Activated naive CD4-positive, alpha-beta T cell treated with anti-CD3 and anti-CD28 coated beads for 36 hours (primary cell): ENCODE data around the gene CD84. TPM values are rescaled to one million over a fixed set of nuclear protein-coding genes. Genes with fewer than 3 reads are reported as not detected.
"Not testable (repeated sequence)": the region's sequence is repeated elsewhere in the genome, so short reads cannot be mapped to it uniquely, and the experiment has no call there.

ENCODE experiments used
- CTCF ChIA-PET: fragments of 350-600 bp; sonication (Branson Sonifier 250); formaldehyde crosslinking; loops from one replicate; lab custom pipeline; 2021; ENCODE audit warnings: antibody characterized with exemption; lab: Charles Lee
- DNase-seq: peaks from one replicate; pipeline ENCODE4 v3.0.0-alpha.2; 2020
- H3K27ac Mint-ChIP-seq: one replicate; pipeline ENCODE4 v1.8.0; 2021; ENCODE audit warnings: mild to moderate bottlenecking, mixed read lengths
- H3K27me3 Mint-ChIP-seq: one replicate; pipeline ENCODE4 v1.8.0; 2021; ENCODE audit warnings: low read depth, mixed read lengths
- H3K36me3 Mint-ChIP-seq: one replicate; pipeline ENCODE4 v1.8.0; 2021; ENCODE audit warnings: low read depth, mixed read lengths
- H3K4me1 Mint-ChIP-seq: one replicate; pipeline ENCODE4 v1.8.0; 2021; ENCODE audit warnings: low read depth, mixed read lengths
- H3K4me3 Mint-ChIP-seq: one replicate; pipeline ENCODE4 v1.8.0; 2021; ENCODE audit warnings: mild to moderate bottlenecking, moderate library complexity, mixed read lengths
- H3K9me3 Mint-ChIP-seq: one replicate; pipeline ENCODE4 v1.8.0; 2021; ENCODE audit warnings: mixed read lengths
- intact Hi-C: fragments of 100-400 bp; cut with micrococcal nuclease; formaldehyde crosslinking; loops from one replicate; pipeline ENCODE4 v1.15.1; 2023
- total RNA-seq, 2 experiments: library from RNA; stranded (reverse); gene quantifications; one replicate each; pipeline ENCODE4 v1.2.3, GENCODE V29; 2021

CD84 gene
- total RNA-seq, 2 experiments from 2014 or later, result 8.6 to 9.2 TPM

DNA sequence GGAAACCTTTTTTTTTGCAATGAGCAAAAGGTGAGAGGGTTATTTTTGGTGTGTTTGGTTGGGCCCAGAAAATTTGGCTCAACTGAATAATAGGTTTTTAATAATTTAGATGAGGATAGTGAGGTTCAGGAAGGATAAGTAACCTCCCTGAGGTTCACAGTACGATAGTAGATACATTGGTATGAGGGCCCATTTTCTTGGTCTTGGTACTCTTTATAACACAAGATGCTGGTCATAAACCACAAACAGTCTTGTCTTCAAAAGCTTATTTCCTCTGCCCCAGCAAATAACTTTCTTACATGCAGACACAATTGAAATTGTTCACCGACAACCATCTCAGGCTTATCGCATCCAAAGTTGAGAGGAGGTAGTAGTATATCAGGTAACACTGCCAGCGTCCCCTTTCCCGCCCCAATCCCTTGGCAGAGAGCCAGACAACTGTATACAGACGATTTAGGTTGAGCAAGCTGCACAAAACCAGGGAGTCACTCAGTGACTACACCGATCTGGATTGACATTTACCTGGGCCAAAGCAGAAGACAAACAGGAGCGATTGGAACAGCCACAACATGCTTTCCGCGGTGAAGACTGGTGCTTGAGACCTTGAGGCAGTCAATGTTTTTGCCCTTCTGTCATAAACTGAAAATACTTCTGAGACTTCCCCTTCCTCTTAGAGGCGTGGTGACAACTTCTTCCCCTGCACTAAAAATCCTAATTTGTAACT lies 56.5 kb downstream of the CD84 start, which contains the start of gene SLAMF6:
TSS of gene SLAMF6 (minus strand) at position 634 of the 724 bp plus-strand sequence. CDS start at position 571, 63 bp downstream.
- CTCF ChIA-PET, result interaction anchor here (0.6 to 2.0 kb wide), 12 partner anchors 9 to 845 kb away, joined by 3 to 14 read pairs (median 4); partner anchors contain the start of gene CFAP126

DNA sequence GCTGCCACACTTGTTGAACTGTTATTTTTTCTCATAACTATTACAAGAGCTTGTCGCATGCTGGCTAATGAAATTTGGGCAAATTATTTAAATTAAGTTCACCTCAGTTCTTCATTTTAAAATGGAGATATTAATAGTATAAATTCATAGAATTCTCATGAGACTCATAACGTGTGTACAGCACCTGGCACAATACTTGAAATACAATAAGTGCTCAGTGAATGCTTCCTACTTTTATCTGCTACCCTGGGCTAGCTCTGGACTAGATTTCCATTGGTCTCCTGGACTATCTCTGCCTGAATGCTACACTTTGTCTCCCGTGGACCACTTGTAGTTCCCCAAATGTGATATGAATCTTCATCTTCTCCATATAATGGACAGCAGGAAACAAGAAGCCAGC lies 57.2 kb downstream of the CD84 start:
- no peak for DNase-seq
- H3K36me3 Mint-ChIP-seq, result peaks cover 56% of the 10 kb centered on the region
- H3K4me1 Mint-ChIP-seq, result peaks cover 56% of the 10 kb centered on the region
- no peaks in the 10 kb centered on the region for H3K27me3 Mint-ChIP-seq
- peak overlapping the region; percentile 85 for H3K4me3 Mint-ChIP-seq
- CTCF ChIA-PET, result interaction anchor here (0.8 to 2.0 kb wide), 7 partner anchors 9 to 94 kb away, joined by 3 to 14 read pairs (median 8); no protein-coding TSS in a partner anchor
- H3K9me3 Mint-ChIP-seq, result peaks cover 30% of the 10 kb centered on the region
- intact Hi-C loops, result loop anchor here (5.0 to 10.0 kb wide), 2 partner anchors 260 to 1507 kb away; partner anchors contain the start of gene DCAF8
- peak overlapping the region; percentile 97 for H3K27ac Mint-ChIP-seq

More for the DNA sequence above, 56.5 kb downstream of the CD84 start, which contains the start of gene SLAMF6:
- peaks cover 53% of the 10 kb centered on the region for H3K36me3 Mint-ChIP-seq
- H3K4me3 Mint-ChIP-seq, result peak within 1 kb of the TSS; percentile 85
- H3K27ac Mint-ChIP-seq, result peak within 1 kb of the TSS; percentile 97
- intact Hi-C loops, result loop anchor here (1.0 to 10.0 kb wide), 3 partner anchors 18 to 1508 kb away; partner anchors contain the start of gene DCAF8
- H3K27me3 Mint-ChIP-seq, result no peaks in the 10 kb centered on the region
- DNase-seq, result peak; percentile 73
- peaks cover 52% of the 10 kb centered on the region for H3K4me1 Mint-ChIP-seq
- peaks cover 33% of the 10 kb centered on the region for H3K9me3 Mint-ChIP-seq

DNA sequence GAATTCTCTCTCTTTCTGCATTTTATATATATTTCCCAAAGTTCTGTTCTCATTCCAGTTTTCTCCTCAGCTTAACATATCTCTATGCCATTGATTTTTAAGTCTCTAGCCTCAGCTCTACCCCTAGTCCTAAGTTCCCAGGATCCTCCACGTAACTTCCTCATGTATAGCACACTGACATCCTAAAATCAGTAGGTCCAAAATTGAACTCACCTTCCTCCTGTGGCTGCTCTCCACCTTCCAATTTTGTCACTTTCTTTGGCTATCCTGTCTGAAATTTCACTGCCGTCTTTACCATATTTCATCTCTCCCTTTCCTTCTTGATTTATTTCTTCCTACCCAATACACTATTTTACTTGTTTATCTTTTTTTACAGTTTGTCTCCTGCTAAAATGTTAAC lies 57.7 kb downstream of the CD84 start:
- intact Hi-C loops, result loop anchor here (5.0 to 10.0 kb wide), 2 partner anchors 259 to 1507 kb away; partner anchors contain the start of gene DCAF8

DNA sequence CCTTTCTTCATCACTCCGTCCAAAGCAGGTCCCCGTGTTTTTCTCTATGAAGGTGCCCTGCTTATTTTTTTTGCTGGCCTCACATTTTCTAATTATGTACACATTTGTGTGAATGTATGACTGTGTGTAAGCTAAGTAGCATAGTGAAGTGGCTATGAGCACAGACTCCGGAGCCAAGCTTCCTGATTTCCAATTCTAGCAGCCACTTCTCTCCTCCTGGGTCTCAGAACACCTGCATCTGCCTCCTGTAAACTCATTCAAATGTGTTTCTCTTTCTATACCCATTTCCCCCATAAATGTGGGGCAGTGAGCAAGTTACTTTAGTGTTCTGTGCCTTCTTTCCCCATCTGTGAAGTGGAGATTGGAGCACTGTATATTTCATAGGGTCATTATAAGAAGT lies 58.3 kb downstream of the CD84 start:
- Mint-ChIP-seq H3K4me1 (peaks cover 63% of the 10 kb centered on the region), H3K36me3 (peaks cover 55% of the 10 kb centered on the region), H3K27ac (peak overlapping the region; percentile 97), H3K27me3 (no peaks in the 10 kb centered on the region), H3K9me3 (peaks cover 22% of the 10 kb centered on the region), H3K4me3 (peak overlapping the region; percentile 85)
- intact Hi-C loops, result loop anchor here (1.0 to 10.0 kb wide), 7 partner anchors 50 to 1506 kb away; partner anchors contain the start of gene DCAF8
- DNase-seq, result peak; percentile 32
- CTCF ChIA-PET, result interaction anchor here (1.0 to 2.0 kb wide), 3 partner anchors 8 to 92 kb away, joined by 3 to 9 read pairs (median 3); no protein-coding TSS in a partner anchor

More for the DNA sequence above, 57.7 kb downstream of the CD84 start:
- Mint-ChIP-seq H3K4me1 (peaks cover 57% of the 10 kb centered on the region), H3K36me3 (peaks cover 57% of the 10 kb centered on the region), H3K27me3 (no peaks in the 10 kb centered on the region), H3K4me3 (peak overlapping the region; percentile 85), H3K9me3 (peaks cover 24% of the 10 kb centered on the region), H3K27ac (peak overlapping the region; percentile 97)
- CTCF ChIA-PET, result interaction anchor here (1.0 to 2.0 kb wide), 5 partner anchors 9 to 93 kb away, joined by 3 to 12 read pairs (median 8); no protein-coding TSS in a partner anchor
- DNase-seq, result no peak

DNA sequence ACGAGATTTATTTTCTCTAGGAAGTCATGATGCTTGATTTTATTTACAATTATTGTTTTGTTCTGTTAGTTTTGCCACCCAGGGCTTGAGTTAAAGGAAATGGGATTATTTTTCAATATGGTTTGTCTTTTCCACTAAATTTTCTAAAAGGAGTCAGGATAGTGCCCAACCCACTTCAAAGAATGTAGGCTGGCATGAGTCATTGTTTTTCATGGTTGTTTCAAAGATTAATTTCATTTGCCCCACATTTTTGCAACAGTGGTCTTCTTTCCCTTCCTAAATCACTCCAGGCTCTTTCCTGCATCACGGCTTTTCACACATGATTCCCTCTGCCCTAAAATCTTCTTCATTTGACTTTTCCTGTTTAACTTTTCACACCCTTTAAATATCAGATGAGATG lies 58.7 kb downstream of the CD84 start:
- Mint-ChIP-seq H3K36me3 (peaks cover 55% of the 10 kb centered on the region), H3K27ac (peak overlapping the region; percentile 97), H3K4me1 (peaks cover 67% of the 10 kb centered on the region), H3K27me3 (no peaks in the 10 kb centered on the region), H3K9me3 (peaks cover 20% of the 10 kb centered on the region), H3K4me3 (peak overlapping the region; percentile 85)
- CTCF ChIA-PET, result interaction anchor here (0.7 kb wide), 1 partner anchor 46 kb away, joined by 4 read pairs; no protein-coding TSS in a partner anchor
- DNase-seq, result no peak
- intact Hi-C loops, result loop anchor here (1.0 to 10.0 kb wide), 7 partner anchors 49 to 1506 kb away; partner anchors contain the start of gene DCAF8

DNA sequence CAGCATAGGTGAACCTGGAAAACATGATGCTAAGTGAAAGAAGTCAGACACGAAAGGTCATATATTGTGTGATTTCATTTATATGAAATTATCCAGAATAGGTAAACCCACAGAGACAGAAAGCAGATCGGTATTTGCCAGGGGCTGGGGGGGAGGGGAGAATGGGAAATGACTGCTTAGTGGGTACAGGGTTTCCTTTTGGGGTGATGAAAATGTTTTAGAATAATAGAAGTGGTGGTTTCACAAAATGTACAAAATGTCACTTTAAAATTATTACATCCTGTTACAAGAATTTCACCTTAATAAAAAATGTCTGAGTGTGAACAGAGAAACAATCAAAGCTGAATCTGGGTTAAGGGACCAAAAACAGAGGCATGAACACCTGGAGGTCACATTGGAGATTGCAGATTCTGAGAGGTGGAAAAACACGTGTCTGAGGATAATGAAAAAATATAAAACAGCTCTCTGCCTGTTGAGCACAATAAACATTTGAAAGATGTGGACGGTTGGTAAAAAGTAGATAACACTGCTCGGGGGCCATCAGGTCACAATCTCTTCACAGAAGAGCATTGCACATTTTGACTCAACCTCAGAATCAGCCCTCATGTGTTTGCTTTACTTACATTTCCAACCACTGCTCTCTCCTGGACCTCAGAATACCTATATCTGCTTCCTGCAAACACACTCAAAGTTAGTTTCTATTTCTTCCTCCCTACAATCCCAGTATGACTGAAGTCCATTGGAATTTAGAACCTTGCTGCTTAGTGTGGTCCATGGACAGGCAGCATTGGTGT lies 59.5 kb downstream of the CD84 start:
- peak; percentile 60 for DNase-seq
- peak overlapping the region; percentile 85 for H3K4me3 Mint-ChIP-seq
- H3K36me3 Mint-ChIP-seq, result peaks cover 50% of the 10 kb centered on the region
- peaks cover 13% of the 10 kb centered on the region for H3K9me3 Mint-ChIP-seq
- no peaks in the 10 kb centered on the region for H3K27me3 Mint-ChIP-seq
- CTCF ChIA-PET, result interaction anchor here (0.5 to 1.6 kb wide), 4 partner anchors 46 to 76 kb away, joined by 3 to 4 read pairs (median 3); no protein-coding TSS in a partner anchor
- H3K4me1 Mint-ChIP-seq, result peaks cover 71% of the 10 kb centered on the region
- intact Hi-C loops, result loop anchor here (1.0 to 10.0 kb wide), 10 partner anchors 49 to 1505 kb away; partner anchors contain the start of gene DCAF8
- H3K27ac Mint-ChIP-seq, result peak overlapping the region; percentile 97

DNA sequence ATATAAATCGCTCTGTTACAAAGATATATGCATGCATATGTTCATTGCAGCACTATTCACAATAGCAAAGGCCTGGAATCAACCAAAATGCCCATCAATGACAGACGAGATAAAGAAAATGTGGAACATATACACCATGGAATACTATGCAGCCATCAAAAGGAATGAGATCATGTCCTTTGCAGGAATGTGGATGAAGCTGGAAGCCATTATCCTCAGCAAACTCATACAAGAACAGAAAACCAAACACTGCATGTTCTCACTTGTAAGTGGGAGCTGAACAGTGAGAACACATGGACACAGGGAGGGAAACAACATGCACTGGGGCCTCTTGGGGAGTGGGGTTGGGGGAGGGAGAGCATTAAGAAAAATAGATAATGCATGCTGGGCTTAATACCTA lies 61.8 kb downstream of the CD84 start:
- H3K27me3 Mint-ChIP-seq, intact Hi-C loops, DNase-seq: not testable (repeated sequence)
- Mint-ChIP-seq H3K36me3 (peaks cover 65% of the 10 kb centered on the region), H3K27ac (peak overlapping the region; percentile 97), H3K4me3 (peak overlapping the region; percentile 35), H3K9me3 (peaks cover 13% of the 10 kb centered on the region), H3K4me1 (peaks cover 84% of the 10 kb centered on the region)
- CTCF ChIA-PET, result interaction anchor here (0.6 to 1.0 kb wide), 2 partner anchors 16 to 89 kb away, joined by 3 read pairs; no protein-coding TSS in a partner anchor

DNA sequence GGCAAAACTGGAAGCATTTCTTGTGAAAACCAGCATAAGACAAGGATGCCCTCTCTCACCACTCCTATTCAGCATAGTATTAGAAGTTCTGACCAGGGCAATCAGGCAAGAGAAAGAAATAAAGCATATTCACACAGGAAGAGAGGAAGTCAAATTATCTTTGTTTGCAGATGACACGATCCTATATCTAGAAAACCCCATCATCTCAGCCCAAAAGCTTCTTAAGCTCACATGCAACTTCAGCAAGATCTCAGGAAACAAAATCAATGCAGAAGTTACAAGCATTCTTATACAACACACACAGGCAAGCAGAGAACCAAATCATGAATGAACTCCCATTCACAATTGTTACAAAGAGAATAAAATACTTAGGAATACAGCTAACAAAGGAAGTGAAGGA lies 63.4 kb downstream of the CD84 start:
- DNase-seq, H3K27me3 Mint-ChIP-seq: not testable (repeated sequence)
- Mint-ChIP-seq H3K4me1 (peaks cover 87% of the 10 kb centered on the region), H3K36me3 (peaks cover 67% of the 10 kb centered on the region), H3K27ac (peak overlapping the region; percentile 97), H3K4me3 (peak overlapping the region; percentile 68), H3K9me3 (peaks cover 15% of the 10 kb centered on the region)
- intact Hi-C loops, result loop anchor here (1.0 kb wide), 1 partner anchor 20 kb away; no protein-coding TSS in a partner anchor
- CTCF ChIA-PET, result interaction anchor here (0.7 to 1.2 kb wide), 2 partner anchors 46 to 80 kb away, joined by 3 to 4 read pairs; no protein-coding TSS in a partner anchor

DNA sequence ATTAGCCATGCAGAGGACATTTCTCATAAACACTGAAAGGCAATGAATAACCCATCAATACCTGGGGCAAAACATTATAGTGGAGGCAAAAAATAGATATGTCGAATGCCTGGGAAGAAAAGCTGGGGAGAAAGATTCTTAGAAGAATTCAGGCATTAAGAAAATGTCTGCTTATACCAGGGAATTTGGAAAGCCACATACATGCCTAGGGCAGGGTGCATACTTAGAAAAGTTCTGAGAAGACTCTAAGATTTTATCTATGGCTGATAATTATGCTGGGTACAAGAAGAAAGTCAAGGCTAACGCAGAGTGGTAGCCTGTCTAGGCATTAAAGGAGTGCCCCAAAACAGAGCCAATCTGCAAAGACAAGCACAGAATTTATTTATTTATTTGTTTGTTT lies 74.6 kb downstream of the CD84 start:
- Mint-ChIP-seq H3K4me3 (no peak overlapping the region), H3K27me3 (no peaks in the 10 kb centered on the region), H3K36me3 (peaks cover 83% of the 10 kb centered on the region), H3K4me1 (peaks cover 75% of the 10 kb centered on the region), H3K9me3 (peaks cover 29% of the 10 kb centered on the region), H3K27ac (peak overlapping the region; percentile 41)
- no peak for DNase-seq
- CTCF ChIA-PET, result interaction anchor here (0.6 kb wide), 1 partner anchor 76 kb away, joined by 3 read pairs; no protein-coding TSS in a partner anchor
- intact Hi-C loops, result no loop called here

DNA sequence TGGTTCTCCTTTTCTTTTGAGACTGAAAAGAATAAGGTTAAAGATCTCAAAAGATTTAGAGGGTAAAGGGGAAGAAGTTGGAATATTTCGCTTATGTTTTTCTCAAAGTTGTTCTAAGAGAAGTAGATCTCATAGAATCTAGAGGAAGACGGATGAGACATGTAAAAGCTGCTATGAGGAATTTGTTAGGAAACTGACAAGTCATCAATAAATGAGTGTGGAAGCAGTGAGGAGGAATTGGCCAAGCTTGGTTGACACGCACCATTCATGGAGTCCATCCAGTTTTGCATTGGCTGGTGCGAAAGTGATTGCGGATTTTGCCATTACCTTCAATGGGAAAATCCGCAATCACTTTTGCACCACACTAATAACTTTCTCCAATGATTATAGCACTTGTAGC lies 76.2 kb downstream of the CD84 start:
- CTCF ChIA-PET, result interaction anchor here (0.6 to 1.0 kb wide), 3 partner anchors 30 to 152 kb away, joined by 3 to 4 read pairs (median 3); no protein-coding TSS in a partner anchor
- H3K27me3 Mint-ChIP-seq, result no peaks in the 10 kb centered on the region
- H3K9me3 Mint-ChIP-seq, result peaks cover 34% of the 10 kb centered on the region
- intact Hi-C loops, result no loop called here
- no peak overlapping the region for H3K4me3 Mint-ChIP-seq
- H3K4me1 Mint-ChIP-seq, result peaks cover 80% of the 10 kb centered on the region
- peaks cover 83% of the 10 kb centered on the region for H3K36me3 Mint-ChIP-seq
- no peak overlapping the region for H3K27ac Mint-ChIP-seq
- no peak for DNase-seq

DNA sequence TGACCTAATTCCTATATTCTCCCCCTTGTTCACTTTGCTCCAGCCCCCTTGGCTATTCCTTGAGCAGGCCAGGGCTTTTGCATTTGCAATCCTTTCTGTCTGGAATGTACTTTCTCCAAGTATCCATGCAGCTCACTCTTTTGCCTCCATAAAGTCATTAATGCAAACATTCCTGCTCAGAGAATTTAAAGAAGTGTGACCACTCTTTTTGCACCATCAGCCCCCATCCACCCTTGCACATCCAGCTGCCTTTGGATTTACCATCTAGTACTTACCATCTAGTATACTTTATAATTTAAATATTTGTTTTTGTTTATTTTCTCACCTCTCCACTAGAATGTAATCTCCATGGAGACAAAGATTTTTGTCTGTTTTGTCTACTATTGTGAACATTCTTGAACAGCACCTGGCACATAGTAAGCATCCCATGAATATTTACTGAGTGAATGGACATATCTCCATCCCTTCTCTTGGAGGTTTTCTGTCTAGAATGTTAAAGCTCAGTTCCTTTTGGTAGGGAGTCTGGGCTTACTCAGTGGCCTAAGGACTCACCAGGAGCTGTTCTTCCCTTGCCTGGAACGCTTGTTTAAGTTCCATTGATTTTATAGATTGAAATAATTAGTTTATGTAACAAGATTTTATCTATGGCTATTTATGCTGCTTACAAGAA lies 78.8 kb downstream of the CD84 start:
- Mint-ChIP-seq H3K27ac (no peak overlapping the region), H3K4me1 (peaks cover 82% of the 10 kb centered on the region)
- CTCF ChIA-PET, result interaction anchor here (1.5 kb wide), 1 partner anchor 40 kb away, joined by 3 read pairs; no protein-coding TSS in a partner anchor

More for the DNA sequence above, 78.8 kb downstream of the CD84 start:
- DNase-seq, result no peak
- peaks cover 15% of the 10 kb centered on the region for H3K9me3 Mint-ChIP-seq
- H3K36me3 Mint-ChIP-seq, result peaks cover 63% of the 10 kb centered on the region
- H3K4me3 Mint-ChIP-seq, result no peak overlapping the region
- H3K27me3 Mint-ChIP-seq, result no peaks in the 10 kb centered on the region
- intact Hi-C loops, result no loop called here
